ENCODE data around the gene CYP1A1.
"Not testable (repeated sequence)": the region's sequence is repeated elsewhere in the genome, so short reads cannot be mapped to it uniquely, and the experiment has no call there.

Gene CYP1A1, protein sequence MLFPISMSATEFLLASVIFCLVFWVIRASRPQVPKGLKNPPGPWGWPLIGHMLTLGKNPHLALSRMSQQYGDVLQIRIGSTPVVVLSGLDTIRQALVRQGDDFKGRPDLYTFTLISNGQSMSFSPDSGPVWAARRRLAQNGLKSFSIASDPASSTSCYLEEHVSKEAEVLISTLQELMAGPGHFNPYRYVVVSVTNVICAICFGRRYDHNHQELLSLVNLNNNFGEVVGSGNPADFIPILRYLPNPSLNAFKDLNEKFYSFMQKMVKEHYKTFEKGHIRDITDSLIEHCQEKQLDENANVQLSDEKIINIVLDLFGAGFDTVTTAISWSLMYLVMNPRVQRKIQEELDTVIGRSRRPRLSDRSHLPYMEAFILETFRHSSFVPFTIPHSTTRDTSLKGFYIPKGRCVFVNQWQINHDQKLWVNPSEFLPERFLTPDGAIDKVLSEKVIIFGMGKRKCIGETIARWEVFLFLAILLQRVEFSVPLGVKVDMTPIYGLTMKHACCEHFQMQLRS

GRCh38 chr15:74725225-74725774 is at the start of gene CYP1A1:
Gene CYP1A1, minus strand, starts transcription at chr15:74725528. Its CDS starts 2,431 bp downstream, at chr15:74723097.
- DNase-seq, result peak in 1 of 2 donors; percentile 27

DNA sequence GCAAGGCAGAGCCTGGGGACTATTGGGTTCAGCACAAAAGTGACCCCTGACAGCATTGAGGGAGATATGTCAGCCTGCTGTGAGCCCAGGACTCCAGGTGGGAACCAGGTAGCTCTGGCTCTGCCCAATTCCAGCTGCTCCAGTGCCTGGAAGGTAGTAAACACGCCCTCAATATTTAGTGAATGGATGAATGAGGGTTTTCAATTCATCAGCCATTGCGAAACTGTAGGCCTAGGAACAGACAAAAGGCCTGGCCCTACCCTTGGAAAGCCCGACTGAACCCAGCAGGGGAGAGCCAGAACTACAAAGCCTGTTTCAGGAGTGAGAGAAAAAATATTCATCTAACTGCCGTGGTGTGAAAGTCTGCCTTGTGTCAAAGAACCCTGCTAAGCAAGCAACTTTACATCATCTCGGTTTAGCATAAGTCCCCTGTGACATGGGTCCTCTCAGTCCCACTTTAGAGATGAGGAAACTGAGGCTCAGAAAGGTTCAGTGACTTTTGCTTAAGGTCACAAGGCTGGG is 48.5 kb upstream of the CYP1A1 start:
- DNase-seq, result no peak

DNA sequence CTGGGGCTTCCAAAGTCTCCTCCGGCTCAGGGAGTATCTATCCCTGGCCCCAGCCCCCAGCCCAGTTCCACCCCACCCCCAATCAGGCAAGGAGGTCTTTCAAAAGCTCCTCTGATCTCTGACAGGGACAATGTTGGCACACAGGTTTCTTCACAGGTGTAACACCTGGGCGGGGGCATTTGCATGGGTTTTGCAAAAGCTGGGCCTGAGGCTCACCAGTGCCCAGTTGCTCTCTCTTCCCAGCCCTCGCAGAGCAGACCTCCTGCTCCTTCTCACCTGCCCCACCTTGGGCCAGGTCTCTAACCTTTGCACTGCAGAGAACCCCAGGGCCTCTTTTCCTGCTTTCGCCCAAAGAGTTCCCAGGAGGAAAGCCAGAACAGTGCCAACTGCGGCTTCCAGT is 48.0 kb upstream of the CYP1A1 start:
- no peak for DNase-seq

DNA sequence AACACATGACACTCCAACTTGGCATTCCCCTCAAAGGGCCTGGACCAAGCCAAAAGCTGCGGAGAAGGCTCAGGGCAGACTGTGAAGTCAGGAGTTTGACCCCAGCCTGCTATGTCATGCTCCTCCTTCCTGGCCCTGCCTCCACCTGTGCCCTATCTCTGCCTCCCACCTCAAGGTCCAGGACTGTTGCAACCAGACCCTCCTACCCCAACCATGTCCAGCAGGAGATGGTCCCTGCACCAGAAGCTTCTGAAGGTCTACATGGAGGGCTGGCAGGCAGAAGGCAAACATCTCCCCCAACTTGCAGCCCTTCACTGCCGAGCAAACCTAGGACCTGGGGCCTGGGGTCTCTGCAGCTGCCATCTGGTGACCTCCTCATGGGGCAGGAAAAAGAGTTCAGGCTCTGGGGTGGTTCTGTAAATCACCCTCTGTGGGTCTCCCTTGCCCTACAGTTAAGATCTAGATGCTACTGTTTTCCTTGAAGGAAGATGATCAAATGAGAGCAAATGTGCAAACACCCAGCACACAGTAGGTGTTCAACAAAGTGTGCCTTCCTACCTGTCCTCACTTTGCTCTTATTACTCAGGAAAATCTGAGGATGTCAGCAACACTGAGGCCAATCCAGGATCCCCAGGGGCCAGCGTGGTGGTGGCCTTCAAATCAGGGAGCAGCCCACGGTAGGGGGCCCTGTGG is 45.0 kb upstream of the CYP1A1 start:
- DNase-seq, result no peak

- DNase-seq, result no peak
Observed at GRCh38 chr15:74769463-74770025, 44.2 kb upstream of the CYP1A1 start.

GRCh38 chr15:74768771-74769342 is 43.5 kb upstream of the CYP1A1 start:
- DNase-seq, result peak; percentile 67 to 72

DNA sequence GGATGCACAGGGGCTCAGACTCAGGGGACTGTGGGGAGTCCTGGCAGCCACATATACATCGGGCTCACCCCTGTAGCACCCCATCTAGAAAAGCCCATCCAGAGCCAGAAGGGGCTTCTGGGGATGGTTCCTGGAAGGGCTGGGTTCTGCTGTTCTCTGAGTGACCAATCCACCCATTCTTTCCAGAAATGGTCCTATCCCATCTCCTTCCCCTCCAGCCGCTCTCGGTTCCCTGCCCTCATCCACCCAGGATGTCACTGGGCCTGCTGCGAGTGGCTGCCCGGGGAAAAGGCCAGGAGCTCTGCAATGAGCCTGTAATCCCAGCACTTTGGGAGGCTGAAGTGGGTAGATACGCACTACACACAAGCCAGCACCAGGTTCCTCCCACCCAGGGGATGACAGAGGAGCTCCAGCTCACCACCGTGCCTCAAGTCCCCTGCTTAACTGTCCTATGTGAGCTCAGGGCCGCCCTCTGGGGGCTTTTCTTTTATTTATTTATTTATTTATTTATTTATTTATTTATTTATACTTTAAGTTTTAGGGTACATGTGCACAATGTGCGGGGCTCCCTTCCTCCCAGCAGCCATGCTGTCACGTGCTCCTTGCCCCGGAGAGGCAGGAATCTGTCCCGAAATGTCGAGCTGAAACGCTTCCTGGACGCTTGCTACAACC is 42.9 kb upstream of the CYP1A1 start:
- no peak for DNase-seq

DNA sequence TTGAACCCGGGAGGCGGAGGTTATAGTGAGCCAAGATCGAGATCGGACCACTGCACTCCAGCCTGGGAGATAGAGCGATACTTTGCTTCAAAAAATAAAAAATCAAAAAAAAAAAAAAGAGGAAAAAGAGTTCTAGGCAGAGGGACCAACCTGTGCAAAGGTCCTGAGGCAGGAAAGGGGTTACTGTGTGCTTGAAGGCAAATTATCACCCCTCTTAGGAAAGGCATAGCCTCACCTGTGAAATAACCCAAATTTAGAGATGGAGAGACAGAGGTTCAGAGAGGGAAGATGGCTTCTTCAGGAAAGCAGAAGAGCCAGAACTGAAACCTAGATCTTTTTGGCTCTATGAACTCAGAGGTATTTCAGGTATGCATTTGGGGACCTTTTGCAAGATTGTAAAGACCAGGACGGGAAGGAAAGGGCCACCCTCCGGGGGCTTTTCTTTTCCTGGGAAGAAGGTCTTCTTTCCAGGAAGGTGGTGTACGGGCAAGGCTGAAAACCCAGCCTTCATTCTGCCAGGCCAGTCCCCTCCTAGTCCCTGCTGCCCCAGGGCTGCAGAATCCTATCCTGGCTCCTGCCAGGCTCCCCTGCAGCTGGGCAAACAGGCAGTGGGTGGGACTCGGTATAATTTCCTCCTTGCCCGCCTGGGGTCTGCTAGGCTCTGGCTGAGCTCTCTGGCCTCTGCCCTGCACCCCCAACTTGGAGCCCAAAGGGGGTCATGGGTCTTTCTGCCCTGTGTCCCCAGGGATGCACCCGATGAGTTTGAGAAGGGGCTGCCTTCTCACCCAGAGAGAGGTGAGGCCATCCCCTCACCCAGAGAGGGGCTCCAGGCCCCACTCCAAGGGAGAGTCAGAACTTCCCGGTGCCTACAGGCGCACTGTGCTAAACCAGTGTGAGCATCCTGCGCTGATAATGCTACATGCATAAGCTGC is 42.1 kb upstream of the CYP1A1 start:
- no peak for DNase-seq

- DNase-seq, result no peak
Observed at GRCh38 chr15:74763416-74763815, 38.1 kb upstream of the CYP1A1 start.

- DNase-seq, result no peak
Observed at GRCh38 chr15:74762791-74763150, 37.4 kb upstream of the CYP1A1 start.

- DNase-seq, result no peak
Observed at GRCh38 chr15:74758736-74759135, 33.4 kb upstream of the CYP1A1 start.

GRCh38 chr15:74754593-74755215 is 29.4 kb upstream of the CYP1A1 start:
- DNase-seq, result no peak

GRCh38 chr15:74752531-74752930 is 27.2 kb upstream of the CYP1A1 start:
- no peak for DNase-seq

DNA sequence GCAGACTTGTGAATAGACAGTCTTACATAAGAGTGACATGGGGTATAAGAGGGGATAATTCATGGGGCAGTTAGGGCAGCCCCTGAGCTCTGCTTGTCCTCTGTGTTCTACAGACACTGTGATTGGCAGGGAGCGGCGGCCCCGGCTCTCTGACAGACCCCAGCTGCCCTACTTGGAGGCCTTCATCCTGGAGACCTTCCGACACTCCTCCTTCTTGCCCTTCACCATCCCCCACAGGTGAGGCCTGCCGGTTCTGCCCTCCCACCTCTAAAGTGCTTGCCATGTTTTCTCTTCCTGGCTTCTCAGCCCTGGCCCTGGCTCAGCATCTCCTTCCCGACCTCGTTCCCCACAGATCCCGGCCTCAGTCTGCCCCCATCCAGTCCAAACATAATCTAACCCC is 26.7 kb upstream of the CYP1A1 start:
- no peak for DNase-seq

GRCh38 chr15:74750751-74751150 is 25.4 kb upstream of the CYP1A1 start:
- DNase-seq, result no peak

- no peak for DNase-seq
Observed at GRCh38 chr15:74749832-74750231, 24.5 kb upstream of the CYP1A1 start.

DNA sequence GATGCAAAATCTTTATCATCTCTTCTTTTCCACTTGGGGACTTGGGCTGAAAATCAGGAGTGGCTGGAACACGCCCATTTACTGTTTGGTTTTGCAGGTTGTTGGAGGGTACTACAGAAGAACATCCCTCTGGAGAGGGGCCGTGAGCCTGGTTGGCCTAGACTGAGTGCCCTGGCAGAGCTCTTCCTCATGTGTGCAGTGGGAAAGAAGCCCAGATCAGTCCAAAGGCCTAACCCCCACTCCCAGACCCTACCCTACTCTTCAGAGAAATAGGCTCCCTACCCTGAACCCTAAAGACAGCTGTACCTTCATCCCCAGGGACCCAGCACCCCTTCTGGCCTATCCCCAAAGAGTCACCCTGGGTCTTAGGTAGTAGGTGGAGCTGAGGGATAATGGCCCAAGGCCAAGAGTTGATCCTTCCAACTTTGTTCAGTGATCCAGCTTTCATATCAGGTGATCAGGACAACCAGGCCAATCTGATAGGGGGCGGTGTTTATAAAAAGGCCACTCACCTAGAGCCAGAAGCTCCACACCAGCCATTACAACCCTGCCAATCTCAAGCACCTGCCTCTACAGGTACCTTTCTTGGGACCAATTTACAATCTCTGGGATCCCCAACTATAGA is 23.1 kb upstream of the CYP1A1 start, which contains the start of gene CYP1A2:
TSS of gene CYP1A2 (plus strand) at position 524 of the 625 bp plus-strand sequence. CDS start 894 bp downstream, outside the sequence.
- DNase-seq, result no peak

DNA sequence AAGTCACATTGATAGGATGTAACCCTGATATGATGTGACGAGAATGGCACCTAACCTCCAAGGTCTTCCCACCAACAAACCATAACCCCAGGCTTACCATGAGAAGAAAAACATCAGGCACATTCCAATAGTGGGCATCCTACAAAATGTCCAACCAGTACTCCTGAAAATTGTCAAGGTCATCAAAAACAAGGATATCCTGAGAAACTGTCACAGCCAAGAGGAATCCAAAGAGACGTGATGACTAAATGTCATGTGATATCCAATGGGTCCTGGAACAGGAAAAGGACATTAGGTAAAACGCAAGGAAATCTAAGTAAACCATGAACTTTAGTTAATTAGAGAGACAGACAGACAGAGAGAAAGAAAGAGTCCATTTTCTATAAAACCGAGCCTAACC is 21.1 kb upstream of the CYP1A1 start:
- DNase-seq, result no peak

- no peak for DNase-seq
Observed at GRCh38 chr15:74742422-74742821, 17.1 kb upstream of the CYP1A1 start.

DNA sequence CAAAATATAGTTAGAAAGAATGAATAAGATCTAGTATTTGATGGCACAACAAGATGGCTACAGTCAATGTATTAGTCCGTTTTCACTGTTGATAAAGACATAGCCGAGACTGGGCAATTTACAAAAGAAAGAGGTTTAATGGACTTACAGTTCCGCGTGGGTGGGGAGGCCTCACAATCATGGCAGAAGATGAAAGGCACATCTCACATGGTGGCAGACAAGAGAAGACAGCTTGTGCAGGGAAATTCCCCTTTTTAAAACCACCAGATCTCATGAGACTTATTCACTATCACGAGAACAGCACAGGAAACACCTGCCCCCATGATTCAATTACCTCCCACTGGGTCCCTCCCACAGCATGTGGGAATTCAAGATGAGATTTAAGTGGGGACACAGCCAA is 12.9 kb upstream of the CYP1A1 start:
- not testable (repeated sequence) for DNase-seq
